ENCODE data around the gene CCNQ.

CCNQ gene

DNA sequence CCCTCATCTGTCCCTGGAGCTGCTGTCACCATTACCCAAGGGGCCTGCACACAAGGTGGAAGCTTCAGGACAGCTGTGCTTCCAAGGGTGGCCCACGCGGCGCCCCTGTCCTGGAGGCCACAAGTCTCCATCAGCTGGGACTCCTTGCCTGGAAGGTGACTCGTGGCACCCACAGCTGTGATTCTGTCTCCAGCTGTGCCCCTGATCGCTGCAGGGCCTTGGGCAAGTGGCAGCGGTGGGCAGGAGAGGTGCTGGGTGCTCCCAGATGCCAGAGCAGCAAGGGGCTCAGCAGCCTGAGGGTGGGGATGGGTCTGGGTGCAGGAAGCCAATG, 39.1 kb upstream of the CCNQ start:
- no peak for DNase-seq

DNA sequence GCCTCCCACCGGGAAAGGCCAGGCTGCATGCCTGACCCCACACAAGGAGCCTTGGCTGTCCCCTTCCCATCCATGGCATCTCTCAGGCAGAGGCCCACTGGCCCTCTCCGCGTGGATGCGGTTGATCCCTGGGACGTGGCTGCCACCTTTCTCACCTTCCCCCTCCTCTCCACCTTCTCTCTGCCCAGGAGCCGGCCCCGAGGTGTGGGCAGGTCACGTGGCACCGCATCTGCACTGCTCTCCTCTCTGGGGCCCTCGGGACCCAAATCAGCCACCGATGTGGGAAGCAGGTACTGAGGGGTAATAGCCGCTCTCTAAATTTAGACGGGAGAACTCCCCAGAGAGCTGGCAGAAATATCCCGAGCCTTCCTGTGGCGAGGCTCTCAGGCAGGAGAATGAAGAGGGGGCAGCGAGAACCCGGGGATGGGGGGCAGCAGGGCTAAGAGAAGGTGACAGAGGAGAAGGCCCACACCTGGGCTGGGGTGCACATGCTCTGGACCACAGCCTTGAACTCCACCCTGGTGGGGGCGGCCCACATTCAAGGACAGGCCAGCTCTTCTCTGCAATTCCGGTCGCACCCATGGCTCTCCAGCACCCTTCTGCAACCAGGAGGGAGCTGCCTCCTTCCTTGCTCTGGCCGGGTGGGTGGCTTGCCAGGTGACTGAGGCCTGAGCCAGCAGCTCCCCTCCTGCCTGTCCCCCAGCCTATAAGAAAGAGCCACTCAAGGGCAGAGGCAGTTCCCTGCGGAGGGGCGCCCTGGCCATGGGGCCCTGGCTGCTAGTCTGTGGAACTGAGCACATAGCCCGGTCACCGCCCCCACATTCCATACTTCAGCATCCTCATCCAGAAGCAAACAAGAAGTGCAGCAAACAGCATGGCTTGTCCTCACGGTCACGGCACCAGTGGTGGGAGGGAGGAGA, 38.4 kb upstream of the CCNQ start:
- no peak for DNase-seq

DNA sequence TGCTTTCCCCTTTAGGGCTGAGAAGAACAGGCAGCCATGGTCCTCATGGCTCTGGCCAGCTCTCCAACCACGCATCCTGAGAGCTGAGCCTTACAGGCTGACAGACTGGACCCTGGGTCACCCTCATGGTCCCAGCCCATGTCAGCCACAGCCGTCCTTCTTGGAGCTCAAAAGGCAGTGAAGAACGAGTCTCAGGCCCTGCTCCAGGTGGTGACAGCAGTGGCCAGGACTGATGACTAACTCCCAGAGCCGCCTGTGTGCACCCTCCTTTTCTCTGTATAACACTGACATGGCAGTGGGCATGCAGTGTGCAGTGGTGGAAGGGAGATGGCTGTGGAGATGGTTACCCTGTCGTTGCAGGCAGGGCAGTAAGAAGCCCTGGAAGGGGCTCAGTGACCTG, 37.8 kb upstream of the CCNQ start:
- no peak for DNase-seq

DNA sequence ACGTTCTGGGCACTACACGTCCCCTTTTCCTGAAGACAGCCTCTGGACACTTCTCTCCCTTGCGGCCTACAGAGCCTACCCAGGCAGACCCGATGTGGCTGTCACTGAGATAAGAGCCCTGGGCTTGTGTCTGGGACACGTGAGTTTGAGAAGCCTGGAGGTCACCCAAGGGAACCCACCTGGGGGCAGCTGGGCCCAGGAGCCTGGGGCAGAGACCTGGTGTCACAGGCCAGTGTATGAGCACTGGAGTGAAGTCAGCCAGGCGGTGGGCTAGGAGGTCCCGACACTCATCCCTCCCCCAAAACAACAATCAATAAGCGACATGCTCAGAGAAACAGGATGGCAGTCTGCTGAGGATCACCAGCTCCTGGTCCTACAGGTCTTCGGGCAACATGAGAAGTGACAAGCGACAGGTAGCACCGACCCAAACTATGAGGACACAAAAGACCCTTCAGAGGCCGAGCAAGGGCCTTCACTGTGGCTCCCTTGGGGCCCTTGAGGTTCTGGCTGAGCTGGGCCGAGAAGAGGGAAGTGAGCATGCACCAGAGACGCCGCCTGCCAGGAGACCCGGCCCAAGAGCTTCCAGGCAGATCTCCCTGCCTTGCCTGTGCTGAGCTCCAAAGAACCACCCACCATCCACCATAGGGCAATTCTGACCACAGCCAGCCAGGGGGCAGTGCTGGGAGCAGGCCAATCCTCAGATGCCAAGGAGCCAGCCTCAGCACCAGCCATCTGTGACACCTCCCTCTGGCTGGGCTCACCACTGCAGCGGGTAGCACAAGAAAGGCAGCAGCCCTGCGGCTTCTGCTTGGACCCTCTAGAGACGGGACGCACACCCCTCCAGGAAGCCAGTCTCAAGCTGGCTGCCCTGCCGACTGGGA, 37.1 kb upstream of the CCNQ start:
- no peak for DNase-seq

DNA sequence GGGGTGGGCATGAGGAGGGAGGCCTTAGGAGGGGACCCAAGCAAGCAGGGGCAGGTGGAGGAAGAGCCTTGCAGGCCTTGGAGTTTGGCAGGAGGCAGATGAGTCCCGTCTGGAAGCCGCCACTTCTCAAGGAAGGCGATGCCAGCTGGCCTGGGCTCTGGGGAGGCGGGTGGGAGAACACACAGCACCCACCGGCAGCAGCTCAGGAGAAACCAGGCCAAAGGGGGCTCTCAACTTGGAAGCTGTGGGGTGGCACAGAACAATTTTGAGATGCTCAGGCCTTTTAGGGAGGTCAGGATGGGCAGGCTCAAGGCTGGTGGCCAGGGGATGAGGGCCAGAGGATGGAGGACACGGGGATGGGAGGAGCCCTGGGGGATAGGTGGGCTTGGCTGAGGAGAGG, 36.4 kb upstream of the CCNQ start:
- no peak for DNase-seq

DNA sequence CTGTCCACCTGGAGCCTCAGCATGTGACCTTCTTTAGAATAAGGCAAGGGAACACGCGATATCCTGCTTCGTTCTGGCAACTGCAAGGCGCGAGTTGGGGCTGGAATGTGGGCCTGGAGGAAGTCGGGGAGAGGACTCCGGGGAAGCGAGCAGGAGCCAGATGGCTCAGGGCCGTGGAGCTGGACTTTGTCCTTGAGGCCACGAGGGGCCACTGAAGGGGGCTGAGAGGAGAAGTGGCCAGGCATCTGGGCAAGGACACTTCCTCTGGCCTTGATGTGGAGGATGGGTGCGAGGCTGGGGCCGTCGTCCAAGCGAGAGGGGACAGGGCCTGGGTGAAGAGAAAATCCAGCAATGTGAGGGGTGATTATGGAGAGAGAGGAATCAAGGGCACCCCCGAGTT, 35.9 kb upstream of the CCNQ start:
- no peak for DNase-seq

DNA sequence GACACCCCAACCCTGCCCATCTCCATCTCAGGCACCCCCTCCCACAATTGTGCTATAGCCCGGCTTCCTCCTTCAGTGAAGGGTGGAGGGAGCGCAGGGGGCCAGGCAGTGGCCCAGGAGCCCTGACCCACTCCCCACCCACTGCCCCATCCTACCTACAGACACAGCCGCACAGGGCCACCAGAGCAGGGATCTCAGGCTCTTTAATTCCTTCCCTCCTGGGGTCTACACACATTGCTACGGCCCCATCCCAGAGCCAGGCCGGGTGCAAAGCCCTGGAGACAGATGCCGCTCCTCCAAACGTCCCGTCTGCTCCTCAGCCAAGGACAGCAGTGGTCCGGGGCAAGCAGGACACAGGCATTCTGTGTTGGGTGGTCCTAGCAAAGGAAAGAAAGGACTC, 35.3 kb upstream of the CCNQ start:
- no peak for DNase-seq

DNA sequence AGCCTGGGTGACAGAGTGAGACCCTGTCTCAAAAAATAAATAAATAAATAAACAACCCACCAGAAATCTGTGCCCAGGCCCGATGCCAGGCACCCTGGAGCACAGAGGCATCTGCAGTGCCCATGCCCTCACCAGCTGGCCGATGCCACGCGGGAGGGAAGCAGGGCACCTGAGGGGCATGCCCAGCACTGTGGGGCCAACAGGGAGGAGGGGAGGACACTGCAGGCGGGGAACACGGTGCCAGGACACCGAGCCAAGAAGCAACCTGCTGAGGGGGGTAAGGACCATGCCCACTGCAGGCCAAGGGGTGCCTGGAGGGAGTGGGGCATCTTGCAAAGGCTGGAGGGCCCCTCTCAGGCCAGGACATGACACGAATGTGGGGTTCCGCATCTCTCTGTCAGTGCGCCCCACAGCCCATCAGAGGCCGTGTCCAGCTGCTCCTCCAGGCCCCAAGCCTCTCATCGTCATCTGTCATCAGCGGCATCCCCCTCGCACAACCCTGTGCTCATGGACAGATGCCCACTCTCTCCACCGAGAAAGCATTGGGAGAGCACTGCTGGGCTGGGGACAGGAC, 34.8 kb upstream of the CCNQ start:
- DNase-seq, result no peak

DNA sequence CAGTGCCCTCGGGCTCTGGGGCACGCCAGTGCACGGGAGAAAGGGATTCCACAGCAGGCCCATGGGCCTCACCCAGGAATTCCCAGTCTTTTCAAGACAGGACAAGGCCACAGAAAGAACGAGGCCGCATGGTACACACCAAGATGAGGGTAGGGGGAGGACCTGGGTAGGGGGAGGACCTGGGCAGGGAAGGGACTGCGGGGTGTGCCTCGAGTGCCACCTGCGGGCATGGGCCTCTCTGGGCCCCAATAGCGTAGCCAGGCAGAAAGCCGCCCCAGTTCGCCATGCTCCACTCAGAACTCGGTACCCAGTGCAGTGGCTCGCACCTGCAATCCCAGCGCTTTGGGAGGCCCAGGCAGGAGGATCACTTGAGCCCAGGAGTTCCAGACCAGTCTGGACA, 34.1 kb upstream of the CCNQ start:
- DNase-seq, result no peak

DNA sequence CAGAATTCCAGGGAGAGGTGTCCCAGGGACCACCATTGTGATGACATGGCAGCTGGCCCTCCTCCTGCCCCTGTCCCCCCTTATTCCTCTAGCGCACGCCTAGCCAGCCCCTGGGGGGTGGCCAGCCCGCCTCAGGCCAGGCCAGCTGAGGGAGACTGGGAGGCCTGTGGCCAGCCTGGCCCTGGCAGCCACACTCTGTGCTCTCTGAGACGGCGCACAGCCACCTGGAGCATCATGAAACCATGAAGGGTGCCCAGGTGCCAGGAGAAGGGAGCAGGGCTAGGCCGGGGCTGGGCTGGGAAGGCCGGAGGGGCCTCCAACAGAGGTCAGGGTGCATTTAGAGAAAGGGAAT, 33.6 kb upstream of the CCNQ start:
- DNase-seq, result no peak

DNA sequence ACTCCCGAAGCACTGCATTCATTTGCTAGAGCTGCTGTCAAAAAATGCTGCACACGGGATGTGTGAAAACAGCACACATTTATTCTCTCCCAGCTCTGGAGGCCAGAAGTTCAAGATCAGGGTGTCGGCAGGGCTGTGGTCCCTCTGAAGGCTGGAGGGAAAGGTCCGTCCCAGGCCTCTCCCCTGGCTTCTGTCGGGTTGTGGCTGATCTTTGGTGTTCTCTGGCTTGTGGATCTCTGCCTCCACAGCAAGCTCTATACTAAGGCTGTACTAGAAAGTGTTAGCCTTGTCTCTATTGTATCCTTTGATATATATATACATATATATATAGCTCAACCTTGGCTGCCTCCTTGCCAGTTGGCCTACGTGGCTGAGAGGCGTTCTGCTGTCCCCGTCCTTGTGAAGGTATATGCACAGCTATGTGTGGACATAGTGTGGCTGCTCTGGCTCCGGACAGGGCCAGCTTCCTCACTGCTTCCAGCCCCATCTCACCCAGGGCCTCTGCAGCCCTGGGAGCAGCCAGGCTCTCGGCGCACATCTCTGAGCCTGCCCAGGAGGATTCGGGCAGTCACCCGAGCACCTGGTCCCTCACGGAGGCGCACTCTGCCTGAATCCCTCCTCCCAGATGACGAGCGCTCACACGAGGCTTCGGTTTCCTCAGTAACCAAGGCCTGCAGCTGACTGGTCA, 33.1 kb upstream of the CCNQ start:
- DNase-seq, result no peak

DNA sequence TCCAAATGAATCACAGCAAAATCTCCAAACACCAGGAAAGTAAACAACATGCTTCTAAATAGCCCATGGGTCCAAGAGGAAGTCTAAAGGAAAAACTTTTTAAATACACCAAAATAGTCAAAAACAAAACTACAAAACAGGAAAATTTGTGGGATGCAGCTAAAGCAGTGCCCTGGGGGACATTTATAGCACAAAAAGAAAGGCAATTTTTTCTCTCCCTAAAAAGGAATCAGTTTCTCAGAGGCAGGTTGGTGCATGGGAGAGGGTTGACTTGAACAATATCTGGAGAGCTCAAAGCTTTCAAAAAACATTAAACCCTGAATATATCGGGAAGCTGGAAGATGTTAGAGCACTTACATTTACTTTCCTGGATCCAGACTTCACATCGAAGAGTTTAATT, 32.4 kb upstream of the CCNQ start:
- DNase-seq, result no peak

DNA sequence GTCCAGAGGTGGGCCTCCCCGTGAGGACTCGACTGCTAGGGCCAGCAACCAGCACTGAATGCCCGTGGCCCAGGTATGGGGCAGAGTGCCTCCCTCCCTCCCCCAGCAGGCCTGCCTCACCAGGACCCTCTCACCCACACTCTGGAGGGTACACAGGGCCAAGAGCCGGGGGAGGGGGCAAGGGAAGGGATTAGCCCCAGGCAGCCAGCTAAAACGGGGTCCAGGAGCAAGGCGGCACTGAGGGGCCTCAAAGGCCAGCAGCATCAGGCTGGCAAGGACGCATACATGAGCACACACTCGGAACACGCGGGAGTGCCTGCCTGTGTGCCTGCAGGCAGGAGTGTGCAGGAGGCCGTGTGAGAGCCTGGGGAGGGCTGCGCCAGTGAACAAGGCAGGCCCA, 29.7 kb upstream of the CCNQ start:
- no peak for DNase-seq

DNA sequence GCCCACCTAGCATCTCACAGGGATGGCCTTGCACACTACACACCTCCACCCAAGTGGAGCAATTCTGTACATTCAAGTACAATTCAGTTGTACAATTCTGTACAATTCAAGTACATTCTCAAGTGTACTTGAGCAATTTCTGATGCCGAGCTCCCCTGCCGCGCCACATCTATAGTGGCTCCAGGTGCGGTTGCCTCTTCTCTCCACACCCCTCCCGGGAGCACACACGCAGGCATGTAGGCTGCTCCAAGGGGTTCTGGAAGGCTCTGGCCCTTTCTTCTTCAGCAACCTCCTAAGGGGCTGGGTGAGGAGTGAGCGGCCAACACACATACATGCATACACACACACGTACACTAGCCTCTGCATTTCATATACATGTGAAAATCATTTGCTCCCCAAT, 29.2 kb upstream of the CCNQ start:
- no peak for DNase-seq

DNA sequence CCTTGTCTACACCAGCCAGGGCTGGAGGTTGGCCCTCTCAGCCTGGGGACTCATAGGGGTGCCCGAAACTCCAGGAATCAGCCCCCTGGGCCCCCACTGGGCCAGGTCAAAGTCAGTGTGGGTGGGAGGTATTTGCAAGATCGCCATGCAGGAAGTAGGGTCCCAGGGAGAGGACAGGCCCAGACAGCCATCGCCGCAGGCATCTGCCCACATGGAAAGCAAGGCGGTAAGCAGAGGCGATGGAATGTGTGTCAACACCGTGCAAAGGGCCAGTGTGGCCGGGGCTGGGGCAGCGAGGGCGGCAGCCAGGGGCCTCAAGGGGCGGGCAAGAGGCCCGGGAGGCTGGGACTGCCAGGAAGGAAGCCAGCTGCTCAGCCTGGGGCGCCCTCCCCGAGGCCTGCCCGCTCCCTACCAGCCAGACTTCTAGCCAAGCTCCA, 28.8 kb upstream of the CCNQ start:
- DNase-seq, result no peak

DNA sequence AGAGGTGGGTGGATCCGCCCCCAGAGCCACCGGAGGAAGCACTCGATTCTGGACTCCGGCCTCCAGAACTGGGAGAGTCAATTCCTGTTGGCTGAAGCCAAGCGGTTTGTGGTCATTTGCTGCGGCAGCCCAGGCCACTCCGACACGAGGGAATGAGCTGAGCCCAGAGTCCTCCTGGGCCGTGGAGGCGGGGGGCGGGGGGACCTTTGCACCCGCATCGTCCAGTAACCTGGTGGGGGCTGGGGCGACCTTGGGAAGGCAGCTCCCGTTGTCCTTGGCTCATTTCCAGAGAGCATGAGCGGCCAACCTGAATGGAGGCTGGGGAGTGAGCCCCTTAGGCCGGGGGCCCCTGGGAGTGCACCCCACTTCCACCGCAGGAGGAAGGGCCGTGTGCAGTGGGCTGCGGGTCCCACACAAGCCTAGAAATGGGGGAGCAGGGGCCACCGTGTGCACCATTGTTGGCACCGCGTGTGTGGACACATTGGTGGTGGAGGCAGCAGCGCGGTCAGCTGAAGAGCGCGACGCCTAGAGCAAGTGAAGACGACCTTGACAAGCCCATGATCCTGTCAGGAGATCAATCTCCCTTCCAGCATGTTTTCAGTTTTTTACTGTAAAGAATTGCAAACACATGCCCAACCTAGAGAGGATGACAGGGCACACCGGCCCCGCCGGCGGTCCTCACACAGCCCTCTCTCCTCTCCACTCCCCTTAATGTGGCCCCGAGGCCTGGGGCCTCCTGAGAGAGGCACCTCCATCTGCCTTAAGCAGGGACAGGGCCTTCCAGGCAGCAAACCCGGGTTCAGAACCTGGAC, 28.1 kb upstream of the CCNQ start:
- no peak for DNase-seq

DNA sequence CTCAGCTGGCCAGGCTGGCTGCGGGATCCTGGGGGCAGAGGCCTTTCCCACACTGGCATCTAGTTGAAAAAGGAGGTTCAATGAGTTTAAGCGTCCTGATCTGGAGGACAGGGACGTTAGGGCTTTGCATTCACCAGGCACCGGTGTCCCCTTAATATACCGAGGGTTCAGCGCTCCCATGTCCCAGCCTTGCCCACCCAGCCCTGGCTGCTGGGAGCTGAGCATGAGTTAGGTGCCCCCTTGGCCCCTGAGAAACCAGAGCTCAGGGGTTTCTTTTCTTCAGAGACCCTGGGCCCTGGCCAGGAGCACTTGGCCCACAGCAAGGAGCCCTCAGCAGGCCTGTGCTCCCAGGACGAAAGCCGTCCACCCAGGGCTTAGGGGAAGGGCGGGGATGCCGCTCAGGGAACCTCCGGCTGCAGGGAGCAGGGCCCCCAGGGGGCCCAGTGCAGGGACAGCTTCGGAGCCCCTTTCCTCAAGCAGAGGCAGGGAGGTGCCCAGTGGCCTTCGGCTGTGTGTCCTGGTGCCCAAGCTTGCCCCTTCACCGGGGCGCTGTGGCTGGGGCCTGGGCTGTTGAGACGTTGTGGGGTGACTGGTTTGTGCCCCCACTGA, 27.2 kb upstream of the CCNQ start:
- no peak for DNase-seq

DNA sequence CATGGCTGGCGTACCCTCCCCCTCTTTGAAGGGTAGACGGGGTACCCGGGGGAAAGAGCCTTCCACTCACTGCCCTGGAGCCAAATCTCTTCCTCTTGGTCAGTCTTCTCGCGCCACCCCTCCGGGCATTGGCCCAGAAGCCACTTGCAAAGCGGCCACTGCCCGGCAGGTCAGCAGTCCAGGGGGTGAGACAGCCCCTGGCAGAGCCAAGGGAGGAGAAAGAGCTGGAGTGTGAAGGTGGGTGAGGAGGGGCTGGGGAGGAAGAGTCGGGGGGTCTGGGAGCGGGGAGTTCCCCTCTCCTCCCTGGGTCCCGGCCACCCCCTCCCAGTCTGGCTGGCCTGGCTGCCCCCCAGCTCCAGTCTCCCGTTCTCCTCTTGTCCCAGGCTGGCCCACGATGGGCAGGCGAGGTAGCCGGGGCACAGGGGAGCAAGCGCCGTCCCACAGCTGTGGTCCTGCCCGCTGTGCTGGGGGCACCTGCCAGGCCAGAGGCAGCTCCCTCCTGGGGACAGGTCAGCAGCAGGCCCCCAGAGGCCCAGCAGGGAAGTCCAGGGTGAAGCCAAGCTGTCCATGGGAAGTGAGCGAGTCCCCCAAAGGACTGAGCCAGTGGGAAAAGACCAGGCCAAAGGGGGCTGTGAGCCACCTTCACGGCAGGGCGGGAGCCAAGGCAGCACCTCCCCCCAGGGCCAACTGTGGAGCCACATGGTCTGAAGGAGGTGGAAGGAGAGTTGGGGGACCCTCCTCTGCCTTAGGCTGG, 26.5 kb upstream of the CCNQ start:
- no peak for DNase-seq

DNA sequence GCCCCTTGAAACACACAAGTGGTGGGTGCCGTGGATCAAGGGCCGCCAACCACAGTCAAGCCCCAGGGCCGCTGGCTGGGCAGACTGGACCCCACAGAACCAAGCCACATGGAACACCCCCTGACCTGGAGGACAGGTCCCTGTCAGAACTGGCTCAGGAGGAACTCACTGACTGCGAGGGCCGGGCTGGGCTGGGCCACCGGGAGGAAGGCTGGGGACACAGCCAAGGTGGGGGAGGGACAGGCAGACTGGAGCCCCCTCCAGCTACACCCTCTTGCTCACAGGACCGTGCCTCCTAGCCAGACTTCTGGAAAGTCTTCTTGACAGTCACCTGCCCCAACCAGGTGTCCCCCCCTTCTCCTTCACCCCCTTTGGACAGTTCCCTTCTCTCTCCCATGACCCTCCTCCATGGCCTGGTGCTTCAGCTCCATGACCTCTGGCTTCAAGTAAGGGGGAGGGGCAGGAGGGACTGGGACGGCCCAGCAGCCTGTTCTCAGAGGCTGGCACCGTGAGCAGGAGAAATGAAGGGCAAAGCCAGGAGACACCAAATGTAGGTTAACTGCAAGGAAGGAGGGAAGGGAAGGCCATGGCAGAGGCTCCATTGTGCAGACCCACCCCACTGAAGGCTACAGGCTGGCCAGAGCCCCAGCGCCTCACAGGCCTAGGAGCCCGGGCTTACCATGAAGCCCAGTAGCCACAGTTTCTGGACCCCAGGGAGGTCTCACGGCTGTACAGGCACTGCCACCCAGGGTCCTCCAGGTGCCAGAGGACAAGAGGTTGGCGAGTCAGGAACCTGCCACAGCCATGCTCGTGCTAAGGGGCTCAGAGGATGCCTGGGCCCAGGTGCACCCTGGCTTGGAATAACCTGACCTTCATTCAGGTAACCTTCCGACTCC, 25.5 kb upstream of the CCNQ start:
- no peak for DNase-seq

Data from right kidney (tissue), 1 donor.